Fibroblast of upper back skin (primary cell): ENCODE data around the gene TDRD6.
"Not testable (repeated sequence)": the region's sequence is repeated elsewhere in the genome, so short reads cannot be mapped to it uniquely, and the experiment has no call there.

Source experiments
- DNase-seq: peaks from one replicate; pipeline ENCODE4 v3.0.0-alpha.2; 2013

Gene TDRD6

DNA sequence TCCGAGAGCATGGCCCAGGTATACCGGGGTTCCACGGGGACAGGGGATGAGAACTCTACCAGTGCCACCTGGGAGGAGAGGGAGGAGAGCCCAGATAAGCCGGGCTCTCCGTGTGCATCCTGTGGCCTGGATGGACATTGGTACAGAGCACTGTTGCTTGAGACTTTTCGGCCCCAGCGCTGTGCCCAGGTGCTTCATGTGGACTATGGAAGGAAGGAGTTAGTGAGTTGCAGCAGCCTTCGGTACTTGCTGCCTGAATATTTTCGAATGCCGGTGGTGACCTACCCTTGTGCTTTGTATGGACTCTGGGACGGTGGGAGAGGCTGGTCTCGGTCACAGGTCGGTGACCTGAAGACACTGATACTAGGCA, 1.3 kb downstream of the TDRD6 start:
- DNase-seq = no peak

DNA sequence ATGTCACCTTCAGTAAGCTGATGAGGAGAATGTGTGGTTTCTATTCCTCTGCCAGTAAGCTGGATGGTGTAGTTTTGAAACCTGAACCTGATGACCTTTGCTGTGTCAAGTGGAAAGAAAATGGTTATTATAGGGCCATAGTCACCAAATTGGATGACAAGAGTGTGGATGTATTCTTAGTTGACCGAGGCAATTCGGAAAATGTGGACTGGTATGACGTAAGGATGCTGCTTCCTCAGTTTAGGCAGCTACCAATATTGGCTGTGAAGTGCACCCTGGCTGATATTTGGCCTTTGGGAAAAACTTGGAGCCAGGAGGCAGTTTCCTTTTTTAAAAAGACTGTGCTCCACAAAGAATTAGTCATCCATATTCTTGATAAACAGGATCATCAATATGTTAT, 2.0 kb downstream of the TDRD6 start:
- no peak for DNase-seq

DNA sequence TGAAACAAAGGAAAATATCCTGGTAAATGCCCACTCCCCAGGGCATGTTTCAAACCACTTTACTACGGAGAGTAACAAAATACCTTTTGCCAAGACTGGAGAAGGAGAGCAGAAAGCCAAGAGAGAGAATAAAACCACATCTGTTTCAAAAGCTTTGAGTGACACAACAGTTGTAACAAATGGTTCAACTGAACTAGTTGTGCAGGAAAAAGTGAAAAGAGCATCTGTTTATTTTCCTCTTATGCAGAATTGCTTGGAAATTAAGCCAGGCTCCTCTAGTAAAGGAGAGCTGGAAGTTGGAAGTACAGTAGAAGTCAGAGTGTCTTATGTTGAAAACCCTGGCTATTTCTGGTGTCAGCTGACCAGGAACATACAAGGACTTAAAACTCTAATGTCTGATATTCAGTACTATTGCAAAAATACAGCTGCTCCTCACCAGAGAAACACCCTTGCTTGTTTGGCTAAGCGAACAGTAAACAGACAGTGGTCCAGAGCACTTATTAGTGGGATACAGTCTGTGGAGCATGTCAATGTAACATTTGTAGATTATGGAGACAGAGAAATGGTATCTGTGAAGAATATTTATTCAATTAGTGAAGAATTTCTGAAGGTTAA, 2.6 kb downstream of the TDRD6 start:
- no peak for DNase-seq

- DNase-seq = no peak
These were observed 3.3 kb downstream of the TDRD6 start for GRCh38 chr6:46690911-46691451.

DNA sequence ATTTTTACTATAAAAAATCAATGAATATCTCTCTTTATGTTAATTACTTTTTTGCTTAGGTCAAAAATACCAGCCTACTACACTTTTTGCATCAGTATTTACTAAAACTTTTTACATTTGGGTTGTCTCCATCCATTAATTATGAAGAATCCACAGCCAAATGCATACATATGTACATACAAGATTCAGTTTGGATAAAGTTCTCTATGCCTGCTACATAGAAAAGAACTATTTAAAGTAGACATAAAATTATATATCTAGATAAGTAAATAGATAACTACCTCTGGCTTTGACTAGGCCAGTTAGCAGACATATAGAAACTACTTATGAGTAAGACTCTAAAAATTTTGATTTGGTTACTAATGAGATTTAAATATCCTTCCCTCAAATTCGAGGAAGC, 12.3 kb downstream of the TDRD6 start:
- DNase-seq = no peak

DNA sequence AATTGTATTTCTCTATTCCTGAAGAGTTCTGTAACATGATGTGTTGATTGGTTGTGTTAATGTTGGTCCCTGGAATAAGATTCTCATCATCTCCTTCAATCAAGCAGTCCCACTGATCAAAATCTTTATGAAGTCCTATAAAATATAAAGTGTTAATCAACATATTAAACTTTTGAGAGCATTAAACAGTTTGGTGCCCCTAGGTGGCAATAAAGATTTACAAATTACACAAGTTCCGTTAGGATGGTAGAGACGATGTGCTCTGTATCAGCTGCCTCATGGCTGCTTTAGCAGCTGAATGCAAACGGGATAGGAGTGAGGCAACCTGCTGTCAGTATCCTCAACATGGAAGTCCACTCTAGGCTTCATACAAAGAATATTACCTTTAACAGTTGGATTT, 16.9 kb downstream of the TDRD6 start:
- DNase-seq = peak; percentile 1

GRCh38 chr6:46706464-46706863, 18.8 kb downstream of the TDRD6 start:
- DNase-seq = no peak

- no peak for DNase-seq
These were observed 23.8 kb downstream of the TDRD6 start for GRCh38 chr6:46711491-46711890.

GRCh38 chr6:46715141-46715540, 27.5 kb downstream of the TDRD6 start:
- no peak for DNase-seq

- DNase-seq = peak; percentile 38
These were observed 31.4 kb downstream of the TDRD6 start for GRCh38 chr6:46719099-46719498.

DNA sequence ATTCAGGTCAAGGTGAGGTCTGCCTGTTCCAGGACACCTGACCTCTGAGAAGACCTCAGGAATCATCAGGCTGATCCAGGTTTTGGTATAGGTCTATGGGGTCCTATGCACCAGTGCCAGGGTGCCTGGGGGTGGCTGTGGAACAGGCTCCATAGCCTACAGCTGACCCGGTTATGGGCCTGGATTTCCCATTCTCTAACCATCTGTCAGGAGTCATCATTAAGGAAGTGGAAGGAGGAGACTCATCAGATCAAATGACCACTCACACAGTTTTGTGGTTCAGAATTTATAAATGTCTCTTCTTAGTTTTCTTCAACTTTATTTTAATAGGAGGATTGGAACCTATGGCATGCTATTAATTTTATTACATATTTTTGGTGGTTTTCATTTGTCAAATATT, 32.7 kb downstream of the TDRD6 start:
- DNase-seq = no peak

- DNase-seq = no peak
These were observed 42.2 kb downstream of the TDRD6 start for GRCh38 chr6:46729787-46730326.

DNA sequence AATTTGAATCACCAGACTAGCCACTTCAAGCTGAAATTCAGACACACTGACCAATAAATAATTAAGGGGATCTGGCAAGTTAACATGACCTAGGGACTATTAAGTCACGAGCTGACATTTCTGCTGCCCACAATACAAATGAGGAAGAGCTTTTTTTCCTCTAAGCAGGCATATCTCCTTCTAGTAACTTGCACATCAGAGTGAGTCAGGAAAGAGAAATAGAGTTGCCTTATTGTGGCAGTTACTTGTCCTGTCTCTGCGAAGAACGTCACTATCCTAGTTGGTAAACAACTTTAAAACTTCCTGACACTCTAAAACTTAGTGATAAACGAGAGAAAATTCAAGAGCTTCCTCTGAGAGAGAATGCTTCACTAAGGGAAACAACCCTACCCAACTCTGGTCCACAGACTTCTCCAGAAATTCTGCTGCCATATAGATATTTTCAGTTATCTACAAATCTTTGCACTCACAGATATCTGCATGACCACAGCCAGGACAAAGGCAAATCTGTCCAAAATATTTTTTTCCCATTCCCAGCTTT, 43.3 kb downstream of the TDRD6 start:
- DNase-seq = no peak

DNA sequence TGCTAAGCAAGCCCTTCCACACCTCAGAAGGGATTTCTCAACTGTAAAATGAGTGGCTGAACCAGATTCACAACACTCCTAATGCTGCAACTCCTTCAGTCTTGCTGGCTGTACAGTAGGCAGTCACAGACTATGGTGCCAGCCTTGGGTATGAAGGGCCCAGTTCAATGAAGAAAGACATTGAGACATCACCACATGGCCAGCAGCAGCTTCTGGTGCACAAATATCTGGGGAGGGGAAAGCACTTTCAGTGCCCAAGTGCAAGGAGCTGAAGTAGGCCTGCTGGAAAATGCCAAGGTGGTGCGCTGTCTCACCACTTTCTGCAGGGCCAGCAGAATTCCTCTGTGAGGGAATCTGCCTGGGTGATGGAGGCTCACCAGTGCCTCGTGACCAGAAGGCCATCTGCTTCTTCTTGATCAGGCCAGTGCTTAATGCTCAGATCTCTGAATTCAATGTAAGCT, 45.7 kb downstream of the TDRD6 start:
- DNase-seq = no peak

GRCh38 chr6:46734867-46735719, 47.4 kb downstream of the TDRD6 start, which contains the start of gene PLA2G7:
Gene PLA2G7, minus strand, starts transcription at chr6:46735375. Its CDS starts 12,484 bp downstream, at chr6:46722891.
- DNase-seq = no peak

GRCh38 chr6:46735720-46736031, 48.0 kb downstream of the TDRD6 start:
- no peak for DNase-seq

- no peak for DNase-seq
These were observed 49.2 kb downstream of the TDRD6 start for GRCh38 chr6:46736906-46737305.

- DNase-seq = no peak
These were observed 53.8 kb downstream of the TDRD6 start for GRCh38 chr6:46741482-46741881.

- DNase-seq = no peak
These were observed 54.2 kb downstream of the TDRD6 start for GRCh38 chr6:46741910-46742309.

- DNase-seq = no peak
These were observed 55.9 kb downstream of the TDRD6 start for GRCh38 chr6:46743425-46744158.

- DNase-seq = not testable (repeated sequence)
These were observed 56.6 kb downstream of the TDRD6 start for GRCh38 chr6:46744159-46744725.

- DNase-seq = no peak
These were observed 58.3 kb downstream of the TDRD6 start for GRCh38 chr6:46745973-46746372.

- DNase-seq = no peak
These were observed 59.0 kb downstream of the TDRD6 start, which contains the start of gene ANKRD66 for GRCh38 chr6:46746696-46747095. Gene ANKRD66, plus strand, starts transcription at chr6:46746933. Its CDS starts 5,016 bp downstream, at chr6:46751949.
